GM04504 (cell line): Measurements from ENCODE around the gene CHDH.

Experiments
- DNase-seq: peaks from one replicate; pipeline ENCODE4 v3.0.0-alpha.2; 2012; ENCODE audit warnings: low read depth

The CHDH gene

GRCh38 chr3:53849916-53850315 is 3.7 kb upstream of the CHDH start:
- DNase-seq, result no peak

GRCh38 chr3:53846851-53847155 is 584 bp upstream of the CHDH start:
- DNase-seq, result no peak

GRCh38 chr3:53845881-53846133 is 412 bp downstream of the CHDH start:
- DNase-seq, result no peak

- DNase-seq, result no peak
Measured at GRCh38 chr3:53845103-53845880, 927 bp downstream of the CHDH start.

GRCh38 chr3:53844262-53845102 is 1.7 kb downstream of the CHDH start:
- no peak for DNase-seq

- no peak for DNase-seq
Measured at GRCh38 chr3:53843195-53844177, 2.7 kb downstream of the CHDH start.

- no peak for DNase-seq
Measured at GRCh38 chr3:53842436-53843194, 3.6 kb downstream of the CHDH start.

- DNase-seq, result no peak
Measured at GRCh38 chr3:53841296-53841695, 4.9 kb downstream of the CHDH start.

- no peak for DNase-seq
Measured at GRCh38 chr3:53837331-53837730, 8.9 kb downstream of the CHDH start.

- DNase-seq, result no peak
Measured at GRCh38 chr3:53836084-53836872, 9.9 kb downstream of the CHDH start.

GRCh38 chr3:53835257-53835656 is 11.0 kb downstream of the CHDH start:
- DNase-seq, result no peak

- no peak for DNase-seq
Measured at GRCh38 chr3:53834429-53835095, 11.7 kb downstream of the CHDH start.

- no peak for DNase-seq
Measured at GRCh38 chr3:53833700-53834099, 12.5 kb downstream of the CHDH start.

GRCh38 chr3:53833053-53833645 is 13.1 kb downstream of the CHDH start:
- no peak for DNase-seq

- no peak for DNase-seq
Measured at GRCh38 chr3:53830944-53831343, 15.3 kb downstream of the CHDH start.

GRCh38 chr3:53829605-53830004 is 16.6 kb downstream of the CHDH start:
- no peak for DNase-seq

GRCh38 chr3:53828581-53828980 is 17.6 kb downstream of the CHDH start:
- no peak for DNase-seq

- DNase-seq, result no peak
Measured at GRCh38 chr3:53826048-53826447, 20.2 kb downstream of the CHDH start.

- DNase-seq, result no peak
Measured at GRCh38 chr3:53824795-53825194, 21.4 kb downstream of the CHDH start.
